ENCODE measurements around the gene ELK3. TPM values are rescaled to one million over a fixed set of nuclear protein-coding genes. Genes with fewer than 3 reads are reported as not detected.
A peak's percentile ranks its signal among the peaks of the same experiment; 100 is the strongest.

The ELK3 gene
- total and polyA plus RNA-seq, 7 donors, result 3.7 to 13.9 (median 9.6) TPM

GRCh38 chr12:96210376-96211055 is 16.3 kb downstream of the ELK3 start:
- H3K9me3 ChIP-seq, result no peaks in the 10 kb centered on the region
- H3K4me1 ChIP-seq, result peaks cover 10% of the 10 kb centered on the region
- H3K27me3 ChIP-seq (ENCODE audit: insufficient read depth in 3 of 3, low read length in 2 of 3), result peaks cover 0 to 7% (median 0%) of the 10 kb centered on the region in 3 donors
- no peak overlapping the region for H3K4me3 ChIP-seq
- intact Hi-C loops (cut with DNase I), result loop anchor here in 1 of 2 donors (10.0 kb wide), 1 partner anchor 296 kb away; no protein-coding TSS in a partner anchor
- 67 to 72% (median 69%) methylated on average over 19 of the region's 19 CpGs for WGBS, 3 donors
- peak in 1 of 4 donors; percentile 16 for ATAC-seq
- no peaks in the 10 kb centered on the region for H3K36me3 ChIP-seq (ENCODE audit: insufficient read depth in 1 of 2, low read depth in 1 of 2)
- no peak for TF ChIP-seq CTCF (IDR thresholded peaks at IDR 0.05)
- peak overlapping the region; percentile 18 for H3K27ac ChIP-seq
- DNase-seq, result no peak

- Histone ChIP-seq H3K27me3 (ENCODE audit: insufficient read depth in 3 of 3, low read length in 2 of 3) (peaks cover 0 to 7% (median 0%) of the 10 kb centered on the region in 3 donors), H3K9me3 (no peaks in the 10 kb centered on the region), H3K27ac (peak overlapping the region; percentile 46), H3K4me3 (no peak overlapping the region), H3K36me3 (ENCODE audit: insufficient read depth in 1 of 2, low read depth in 1 of 2) (no peaks in the 10 kb centered on the region), H3K4me1 (peaks cover 10% of the 10 kb centered on the region)
- DNase-seq (no peak), ATAC-seq (no peak)
- intact Hi-C loops (cut with DNase I), result loop anchor here in 1 of 2 donors (10.0 kb wide), 1 partner anchor 297 kb away; no protein-coding TSS in a partner anchor
- no peak for TF ChIP-seq CTCF (IDR thresholded peaks at IDR 0.05)
- 60 to 68% (median 68%) methylated on average over 3 of the region's 3 CpGs for WGBS, 3 donors
Observed at GRCh38 chr12:96211988-96212387, 17.8 kb downstream of the ELK3 start.

GRCh38 chr12:96212456-96213375 is 18.5 kb downstream of the ELK3 start:
- Histone ChIP-seq H3K4me3 (no peak overlapping the region), H3K36me3 (ENCODE audit: insufficient read depth in 1 of 2, low read depth in 1 of 2) (no peaks in the 10 kb centered on the region), H3K9me3 (no peaks in the 10 kb centered on the region), H3K4me1 (peaks cover 10% of the 10 kb centered on the region), H3K27me3 (ENCODE audit: insufficient read depth in 3 of 3, low read length in 2 of 3) (peaks cover 0 to 1% (median 0%) of the 10 kb centered on the region in 3 donors), H3K27ac (peak overlapping the region; percentile 46)
- no peak for ATAC-seq
- 73 to 75% (median 74%) methylated on average over 10 of the region's 10 CpGs for WGBS, 3 donors
- DNase-seq, result no peak
- no peak for TF ChIP-seq CTCF (IDR thresholded peaks at IDR 0.05)
- intact Hi-C loops (cut with DNase I), result loop anchor here in 1 of 2 donors (10.0 kb wide), 1 partner anchor 298 kb away; no protein-coding TSS in a partner anchor

- no peaks in the 10 kb centered on the region for H3K9me3 ChIP-seq
Observed at GRCh38 chr12:96213869-96214268, 19.7 kb downstream of the ELK3 start.

More at GRCh38 chr12:96213869-96214268, 19.7 kb downstream of the ELK3 start:
- H3K27ac ChIP-seq, result no peak overlapping the region
- 77 to 82% (median 81%) methylated on average over 7 of the region's 7 CpGs for WGBS, 3 donors
- no peak for ATAC-seq
- H3K4me1 ChIP-seq, result peaks cover 7% of the 10 kb centered on the region
- TF ChIP-seq CTCF (IDR thresholded peaks at IDR 0.05), result no peak
- intact Hi-C loops (cut with DNase I), result loop anchor here in 1 of 2 donors (10.0 kb wide), 1 partner anchor 299 kb away; no protein-coding TSS in a partner anchor
- H3K4me3 ChIP-seq, result no peak overlapping the region
- H3K27me3 ChIP-seq (ENCODE audit: insufficient read depth in 3 of 3, low read length in 2 of 3), result no peaks in the 10 kb centered on the region
- H3K36me3 ChIP-seq (ENCODE audit: insufficient read depth in 1 of 2, low read depth in 1 of 2), result no peaks in the 10 kb centered on the region
- no peak for DNase-seq

Data from psoas muscle (tissue), 8 donors.